ENCODE results near the gene SCRT2.
"Not testable (repeated sequence)": the region's sequence is repeated elsewhere in the genome, so short reads cannot be mapped to it uniquely, and the experiment has no call there.

Gene SCRT2

GRCh38 chr20:650954-651353 is 24.6 kb downstream of the SCRT2 start:
- no peak for DNase-seq

GRCh38 chr20:650281-650680 is 25.3 kb downstream of the SCRT2 start:
- DNase-seq, result no peak

- no peak for DNase-seq
These were observed 28.1 kb downstream of the SCRT2 start for GRCh38 chr20:647479-648019.

GRCh38 chr20:646868-647233 is 28.8 kb downstream of the SCRT2 start:
- DNase-seq, result no peak

- DNase-seq, result no peak
These were observed 29.3 kb downstream of the SCRT2 start for GRCh38 chr20:646107-646867.

- peak; percentile 32 to 64 for DNase-seq
These were observed 30.1 kb downstream of the SCRT2 start for GRCh38 chr20:645318-646106.

- no peak for DNase-seq
These were observed 30.8 kb downstream of the SCRT2 start for GRCh38 chr20:644692-645317.

- no peak for DNase-seq
These were observed 33.0 kb downstream of the SCRT2 start for GRCh38 chr20:642398-643174.

- not testable (repeated sequence) for DNase-seq
These were observed 33.6 kb downstream of the SCRT2 start for GRCh38 chr20:642013-642397.

GRCh38 chr20:641516-641875 is 34.1 kb downstream of the SCRT2 start:
- DNase-seq, result no peak

GRCh38 chr20:640674-641515 is 34.7 kb downstream of the SCRT2 start:
- no peak for DNase-seq

GRCh38 chr20:638579-638978 is 37.0 kb downstream of the SCRT2 start:
- DNase-seq, result no peak

- DNase-seq, result no peak
These were observed 38.0 kb downstream of the SCRT2 start for GRCh38 chr20:637559-637958.

GRCh38 chr20:635893-636338 is 39.7 kb downstream of the SCRT2 start:
- no peak for DNase-seq

GRCh38 chr20:635028-635892 is 40.3 kb downstream of the SCRT2 start:
- DNase-seq, result no peak

GRCh38 chr20:634148-634925 is 41.3 kb downstream of the SCRT2 start:
- peak; percentile 13 to 58 for DNase-seq

GRCh38 chr20:631101-631500 is 44.5 kb downstream of the SCRT2 start:
- DNase-seq, result no peak

GRCh38 chr20:626579-626978 is 49.0 kb downstream of the SCRT2 start:
- no peak for DNase-seq

GRCh38 chr20:625360-625932 is 50.2 kb downstream of the SCRT2 start:
- DNase-seq, result no peak

GRCh38 chr20:623704-624103 is 51.9 kb downstream of the SCRT2 start:
- DNase-seq, result no peak
